HEK293 (cell line): ENCODE data around the gene ADAMTS9.

Experiments used
- CTCF ChIP-seq: fragments of 450-650 bp; formaldehyde crosslinking; IDR thresholded peaks from 2 replicates; pipeline ENCODE4 v1.5.1; 2016; ENCODE audit warnings: missing biosample characterization, missing genetic modification characterization
- ZBTB20 ChIP-seq: fragments of 450-650 bp; formaldehyde crosslinking; IDR thresholded peaks from 2 replicates; pipeline ENCODE4 v1.5.1; 2016; ENCODE audit warnings: missing biosample characterization, missing genetic modification characterization
- ZNF24 ChIP-seq: fragments of 450-650 bp; formaldehyde crosslinking; IDR thresholded peaks from 2 replicates; pipeline ENCODE4 v1.5.1; 2016; ENCODE audit warnings: missing biosample characterization, missing genetic modification characterization
- ZNF341 ChIP-seq: fragments of 450-650 bp; formaldehyde crosslinking; IDR thresholded peaks from 2 replicates; pipeline ENCODE4; 2016; ENCODE audit warnings: low read depth, missing biosample characterization, missing genetic modification characterization
- ZNF549 ChIP-seq: fragments of 450-650 bp; IDR thresholded peaks from 2 replicates; pipeline ENCODE4 v1.5.1; 2018; ENCODE audit warnings: missing biosample characterization, missing genetic modification characterization, mild to moderate bottlenecking, inconsistent platforms, moderate library complexity

DNA sequence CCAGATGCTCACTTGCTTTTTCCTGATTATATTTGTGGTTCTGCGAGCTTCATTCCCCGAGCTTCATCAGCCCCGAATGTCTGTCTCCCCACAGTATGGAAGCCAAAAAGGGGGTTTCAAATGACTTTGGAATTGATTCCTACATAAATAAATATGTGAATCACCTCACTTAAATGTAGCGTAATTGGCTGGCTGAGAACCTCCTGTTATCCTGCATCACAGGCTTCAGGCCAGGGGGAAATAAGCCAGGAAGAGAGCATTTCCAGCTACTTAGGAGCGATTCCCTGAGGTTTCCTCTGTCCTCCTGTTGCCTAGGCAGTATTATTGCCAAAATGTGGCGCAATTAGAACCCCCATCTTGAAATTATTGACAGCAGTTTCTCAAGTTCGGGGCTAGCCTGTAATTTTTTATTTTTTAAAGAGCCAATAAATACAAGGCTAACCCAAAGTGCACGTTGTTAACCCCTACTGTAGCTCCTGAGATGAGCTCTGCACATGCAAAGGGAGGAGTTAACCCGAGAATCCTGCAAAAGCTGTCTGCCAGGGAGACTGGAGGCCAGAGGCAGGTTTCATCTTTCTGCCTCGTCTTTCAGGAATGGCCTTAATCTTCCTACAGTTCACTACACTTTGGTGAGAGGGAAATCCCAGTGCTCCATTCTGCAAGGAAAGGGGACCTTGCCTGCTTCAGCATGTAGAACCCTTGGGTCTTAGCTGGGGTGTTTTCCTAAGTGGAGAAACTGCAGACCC is 148.2 kb downstream of the ADAMTS9 start:
- TF ChIP-seq ZNF24 (tag by site-specific recombination), result no peak
- TF ChIP-seq ZNF549, result no peak
- TF ChIP-seq ZBTB20, result no peak
- no peak for TF ChIP-seq ZNF341 (tag by site-specific recombination)
- no peak for TF ChIP-seq CTCF (tag by site-specific recombination)
